MCF 10A (cell line): Measurements from ENCODE around the gene IQUB. TPM values are rescaled to one million over a fixed set of nuclear protein-coding genes. Genes with fewer than 3 reads are reported as not detected.
A peak's percentile ranks its signal among the peaks of the same experiment; 100 is the strongest.

Source experiments
- BruUV-seq: library from RNA; stranded (reverse); fragments of 400-500 nt; replicated peaks from 2 replicates; lab custom pipeline; 2021; lab: Mats Ljungman, UMichigan
- CTCF ChIA-PET: fragments of 300-600 bp; sonication (Branson Sonifier 250); formaldehyde crosslinking; extraction: SDS; loops from one replicate; lab custom pipeline; 2021; ENCODE audit warnings: antibody characterized with exemption, inconsistent platforms; lab: Yijun Ruan, JAX
- POLR2A ChIA-PET: fragments of 300-600, 350-650 bp; sonication (Branson Sonifier 250); formaldehyde crosslinking; extraction: SDS; loops from one replicate; lab custom pipeline; 2020; ENCODE audit warnings: antibody characterized with exemption, inconsistent platforms; lab: Yijun Ruan, JAX
- DNase-seq: peaks from one replicate; pipeline ENCODE4 v3.0.0-alpha.2; 2018; ENCODE audit not compliant: unreplicated experiment
- H3K27ac Mint-ChIP-seq: one replicate; pipeline ENCODE4 v1.8.0; 2022; ENCODE audit warnings: mild to moderate bottlenecking, low read depth, mixed read lengths; ENCODE audit not compliant: unreplicated experiment
- H3K27me3 Mint-ChIP-seq: one replicate; pipeline ENCODE4 v1.8.0; 2022; ENCODE audit warnings: mixed read lengths; ENCODE audit not compliant: insufficient read depth, unreplicated experiment
- H3K36me3 Mint-ChIP-seq: one replicate; pipeline ENCODE4 v1.8.0; 2022; ENCODE audit warnings: mild to moderate bottlenecking, moderate library complexity, mixed read lengths; ENCODE audit not compliant: insufficient read depth, unreplicated experiment
- H3K4me1 Mint-ChIP-seq: one replicate; pipeline ENCODE4 v1.8.0; 2022; ENCODE audit warnings: mixed read lengths; ENCODE audit not compliant: insufficient read depth, unreplicated experiment
- H3K4me3 Mint-ChIP-seq: one replicate; pipeline ENCODE4 v1.8.0; 2022; ENCODE audit warnings: mild to moderate bottlenecking, moderate library complexity, mixed read lengths; ENCODE audit not compliant: unreplicated experiment
- H3K9me3 Mint-ChIP-seq: one replicate; pipeline ENCODE4 v1.8.0; 2022; ENCODE audit warnings: mixed read lengths; ENCODE audit not compliant: unreplicated experiment
- intact Hi-C: fragments of 100-400 bp; cut with micrococcal nuclease; formaldehyde crosslinking; loops from 2 replicates; pipeline ENCODE4 v1.14.1; 2022
- total RNA-seq: library from RNA; stranded (reverse); gene quantifications from 2 replicates; pipeline ENCODE4 v1.2.3, GENCODE V29; 2022
- TF ChIP-seq, protein P1 (sequence below): fragments of 200-600 bp; IDR thresholded peaks from one replicate; pipeline ENCODE4 v1.8.0; 2022; ENCODE audit warnings: antibody characterized with exemption, mild to moderate bottlenecking; ENCODE audit not compliant: unreplicated experiment

Gene IQUB
- total RNA-seq, 1 experiment from 2014 or later = 0.16 TPM

DNA sequence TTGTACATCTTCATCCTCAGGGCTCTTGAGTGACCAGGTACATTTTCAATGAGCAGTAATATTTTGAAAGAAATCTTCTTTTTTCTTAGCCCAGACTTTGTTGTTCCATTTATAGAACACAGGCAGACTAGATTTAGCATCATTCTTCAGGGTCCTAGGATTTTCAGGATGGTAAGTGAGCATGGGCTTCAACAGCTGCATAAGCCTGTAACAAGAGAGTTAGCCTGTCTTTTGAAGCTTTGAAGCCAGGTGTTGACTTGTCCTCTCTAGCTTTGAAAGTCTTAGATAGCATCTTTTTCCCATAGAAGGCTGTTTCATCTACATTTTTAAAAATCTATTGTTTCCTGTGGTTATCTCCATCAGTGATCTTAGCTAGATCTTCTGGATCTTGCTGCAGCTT is 27.7 kb upstream of the IQUB start:
- intact Hi-C loops = no loop called here
- POLR2A ChIA-PET = no interaction called here
- TF ChIP-seq, protein P1, sequence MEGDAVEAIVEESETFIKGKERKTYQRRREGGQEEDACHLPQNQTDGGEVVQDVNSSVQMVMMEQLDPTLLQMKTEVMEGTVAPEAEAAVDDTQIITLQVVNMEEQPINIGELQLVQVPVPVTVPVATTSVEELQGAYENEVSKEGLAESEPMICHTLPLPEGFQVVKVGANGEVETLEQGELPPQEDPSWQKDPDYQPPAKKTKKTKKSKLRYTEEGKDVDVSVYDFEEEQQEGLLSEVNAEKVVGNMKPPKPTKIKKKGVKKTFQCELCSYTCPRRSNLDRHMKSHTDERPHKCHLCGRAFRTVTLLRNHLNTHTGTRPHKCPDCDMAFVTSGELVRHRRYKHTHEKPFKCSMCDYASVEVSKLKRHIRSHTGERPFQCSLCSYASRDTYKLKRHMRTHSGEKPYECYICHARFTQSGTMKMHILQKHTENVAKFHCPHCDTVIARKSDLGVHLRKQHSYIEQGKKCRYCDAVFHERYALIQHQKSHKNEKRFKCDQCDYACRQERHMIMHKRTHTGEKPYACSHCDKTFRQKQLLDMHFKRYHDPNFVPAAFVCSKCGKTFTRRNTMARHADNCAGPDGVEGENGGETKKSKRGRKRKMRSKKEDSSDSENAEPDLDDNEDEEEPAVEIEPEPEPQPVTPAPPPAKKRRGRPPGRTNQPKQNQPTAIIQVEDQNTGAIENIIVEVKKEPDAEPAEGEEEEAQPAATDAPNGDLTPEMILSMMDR = no peak
- no peaks in the 10 kb centered on the region for H3K4me1 Mint-ChIP-seq
- H3K27me3 Mint-ChIP-seq = no peaks in the 10 kb centered on the region
- no peak overlapping the region for H3K27ac Mint-ChIP-seq
- no peak for DNase-seq
- H3K4me3 Mint-ChIP-seq = no peak overlapping the region
- BruUV-seq = no TSS peak
- CTCF ChIA-PET = interaction anchor here (0.6 to 0.7 kb wide), 2 partner anchors 17 to 1102 kb away, joined by 3 read pairs; no protein-coding TSS in a partner anchor
- H3K9me3 Mint-ChIP-seq = no peaks in the 10 kb centered on the region
- peaks cover 5% of the 10 kb centered on the region for H3K36me3 Mint-ChIP-seq

DNA sequence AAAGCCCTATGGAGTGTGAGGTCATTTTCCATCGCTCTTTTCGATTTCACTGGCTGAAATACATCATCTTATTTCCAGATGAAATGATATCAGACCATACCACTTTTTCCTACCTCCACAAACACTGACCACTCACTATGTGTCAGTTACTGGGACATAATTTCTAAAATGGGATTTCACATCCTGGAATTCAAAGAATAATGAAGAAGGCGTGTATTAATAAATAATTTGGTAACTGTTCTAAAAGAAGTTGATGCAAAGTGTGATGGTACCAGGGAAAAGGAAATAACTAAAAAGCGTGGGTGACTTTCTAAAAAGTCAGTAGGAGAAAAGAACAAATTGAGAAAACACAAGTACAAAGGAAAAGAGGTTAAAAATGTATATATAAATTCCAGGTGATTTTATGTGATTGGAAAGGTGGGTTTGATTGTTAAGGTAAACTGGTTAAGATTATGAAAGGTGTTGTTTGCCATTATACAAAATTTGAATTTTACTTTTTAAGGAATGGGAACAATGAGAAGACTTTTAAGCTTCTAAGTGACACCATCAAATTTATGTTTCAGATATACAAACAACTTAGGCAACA is 24.0 kb upstream of the IQUB start:
- BruUV-seq = no TSS peak
- H3K36me3 Mint-ChIP-seq = peaks cover 10% of the 10 kb centered on the region
- intact Hi-C loops = no loop called here

DNA sequence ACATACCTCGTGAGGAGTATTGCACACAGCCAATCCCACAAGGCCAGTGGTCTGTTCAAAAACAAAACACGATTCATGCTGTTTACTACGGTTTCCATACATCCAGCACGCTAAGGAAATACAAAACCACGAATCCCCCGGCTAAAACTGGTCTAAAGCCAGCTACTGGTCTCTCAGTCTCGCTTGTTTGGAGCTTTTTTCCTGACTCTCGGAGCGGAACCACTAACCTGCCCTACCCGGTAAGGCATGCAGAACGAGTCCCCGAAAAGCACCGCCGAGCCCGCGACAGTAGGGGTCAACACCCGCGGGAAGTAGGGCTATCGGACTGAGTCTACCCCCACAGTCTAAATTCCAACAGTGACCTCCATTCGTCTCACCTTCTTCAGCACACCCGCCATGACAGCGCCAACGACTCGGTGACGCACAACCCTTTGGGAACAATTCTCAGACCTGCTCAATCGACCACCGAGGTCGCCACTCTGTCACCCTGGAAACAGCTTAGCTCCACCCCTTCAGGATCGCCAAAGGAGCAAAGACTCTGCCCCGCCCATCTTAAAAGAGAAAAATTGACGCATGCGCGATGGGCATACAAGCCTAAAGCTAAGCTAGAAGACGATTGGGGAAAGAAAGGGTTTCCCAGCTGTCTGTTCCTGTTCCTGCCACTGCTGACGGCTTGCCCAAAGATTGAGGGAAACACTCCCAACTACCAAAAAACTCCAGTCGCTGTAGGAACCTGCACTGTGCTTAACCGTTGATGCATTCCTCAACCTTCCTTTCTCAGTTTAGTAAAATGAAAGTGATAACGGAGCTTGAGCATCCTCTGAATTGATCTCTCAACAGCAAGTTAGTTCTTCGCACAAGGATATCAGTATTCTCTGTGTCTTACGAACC is 23.2 kb upstream of the IQUB start, which contains the start of gene NDUFA5:
TSS of gene NDUFA5 (minus strand) at position 421 of the 891 bp plus-strand sequence. CDS start at position 398, 23 bp downstream.
- CTCF ChIA-PET = interaction anchor here (0.5 to 1.9 kb wide), 11 partner anchors 10 to 1561 kb away, joined by 3 to 8 read pairs (median 3); no protein-coding TSS in a partner anchor
- intact Hi-C loops = no loop called here
- DNase-seq = peak; percentile 99
- H3K27me3 Mint-ChIP-seq = no peaks in the 10 kb centered on the region
- no peak within 1 kb of the TSS for H3K4me3 Mint-ChIP-seq
- peaks cover 5% of the 10 kb centered on the region for H3K4me1 Mint-ChIP-seq
- H3K36me3 Mint-ChIP-seq = peaks cover 17% of the 10 kb centered on the region
- BruUV-seq = no TSS peak
- H3K9me3 Mint-ChIP-seq = no peaks in the 10 kb centered on the region
- TF ChIP-seq, protein P1 = no peak
- POLR2A ChIA-PET = interaction anchor here (0.6 to 3.3 kb wide), 24 partner anchors 8 to 904 kb away, joined by 3 to 30 read pairs (median 5); partner anchors contain the start of genes IQUB and WASL
- H3K27ac Mint-ChIP-seq = no peak within 1 kb of the TSS

More for the DNA sequence above, 24.0 kb upstream of the IQUB start:
- ChIA-PET POLR2A (interaction anchor here (0.6 to 3.3 kb wide), 18 partner anchors 9 to 1358 kb away, joined by 3 to 30 read pairs (median 6); partner anchors contain the start of genes IQUB and WASL), CTCF (interaction anchor here (0.7 to 1.9 kb wide), 5 partner anchors 9 to 143 kb away, joined by 3 to 8 read pairs (median 6); no protein-coding TSS in a partner anchor)
- Mint-ChIP-seq H3K27ac (no peak overlapping the region), H3K9me3 (no peaks in the 10 kb centered on the region), H3K27me3 (no peaks in the 10 kb centered on the region), H3K4me1 (no peaks in the 10 kb centered on the region), H3K4me3 (no peak overlapping the region)
- TF ChIP-seq, protein P1 = no peak
- no peak for DNase-seq
